CD4-positive, alpha-beta T cell treated with Interleukin-21 for 1 hour (primary cell): ENCODE measurements around the gene SRC.

Experiments used
- DNase-seq: peaks from one replicate; pipeline ENCODE4 v3.0.0-alpha.2; 2020

The SRC gene

GRCh38 chr20:37416848-37417616 is 71.1 kb downstream of the SRC start:
- no peak for DNase-seq

- no peak for DNase-seq
Measured at GRCh38 chr20:37417617-37418467, 71.9 kb downstream of the SRC start.

GRCh38 chr20:37418591-37419109 is 72.7 kb downstream of the SRC start:
- DNase-seq = no peak

GRCh38 chr20:37419307-37419706 is 73.4 kb downstream of the SRC start:
- no peak for DNase-seq

GRCh38 chr20:37419774-37420542 is 74.0 kb downstream of the SRC start:
- DNase-seq = no peak

GRCh38 chr20:37420610-37421009 is 74.7 kb downstream of the SRC start:
- DNase-seq = no peak

GRCh38 chr20:37421060-37421905 is 75.3 kb downstream of the SRC start:
- no peak for DNase-seq

- DNase-seq = no peak
Measured at GRCh38 chr20:37421988-37422387, 76.0 kb downstream of the SRC start.

GRCh38 chr20:37422791-37423286 is 76.9 kb downstream of the SRC start:
- no peak for DNase-seq

- DNase-seq = no peak
Measured at GRCh38 chr20:37423545-37423944, 77.6 kb downstream of the SRC start.

- DNase-seq = no peak
Measured at GRCh38 chr20:37424062-37424851, 78.3 kb downstream of the SRC start.

- no peak for DNase-seq
Measured at GRCh38 chr20:37425103-37425625, 79.2 kb downstream of the SRC start.

- no peak for DNase-seq
Measured at GRCh38 chr20:37426106-37426505, 80.2 kb downstream of the SRC start.

GRCh38 chr20:37426978-37427377 is 81.0 kb downstream of the SRC start:
- DNase-seq = no peak

GRCh38 chr20:37430044-37430443 is 84.1 kb downstream of the SRC start:
- DNase-seq = no peak

- DNase-seq = no peak
Measured at GRCh38 chr20:37430778-37431460, 85.0 kb downstream of the SRC start.

GRCh38 chr20:37431786-37432185 is 85.8 kb downstream of the SRC start:
- no peak for DNase-seq

GRCh38 chr20:37432606-37433005 is 86.7 kb downstream of the SRC start:
- no peak for DNase-seq

- DNase-seq = no peak
Measured at GRCh38 chr20:37435607-37436006, 89.7 kb downstream of the SRC start.

- DNase-seq = no peak
Measured at GRCh38 chr20:37436527-37437186, 90.7 kb downstream of the SRC start.
